MCF 10A (cell line): ENCODE results near the gene TEDDM1. TPM values are rescaled to one million over a fixed set of nuclear protein-coding genes. Genes with fewer than 3 reads are reported as not detected.

Source experiments
- total RNA-seq: library from RNA; stranded (reverse); gene quantifications from 2 replicates; pipeline ENCODE4 v1.2.3, GENCODE V29; 2022

The TEDDM1 gene
- total RNA-seq, 1 experiment from 2014 or later: not detected

Other genes with a start within 250 kb of the TEDDM1 start
- gene GLUL, start 8.9 kb downstream of the TEDDM1 start, total RNA-seq: 240 and 437 TPM in 2 replicates
- not detected in 2 replicates for gene RGSL1, start 49.5 kb upstream of the TEDDM1 start, total RNA-seq
- gene RNASEL, start 188.6 kb upstream of the TEDDM1 start, total RNA-seq: 4.2 and 8.0 TPM in 2 replicates
- 11.9 and 13.7 TPM in 2 replicates for gene RGS16, start 203.7 kb upstream of the TEDDM1 start, total RNA-seq